Activated CD8-positive, alpha-beta memory T cell treated with anti-CD3 and anti-CD28 coated beads for 4 hours (primary cell): ENCODE measurements around the gene MYO18B.

Source experiments
- DNase-seq, 2 donors: peaks; one replicate each; pipeline ENCODE4 v3.0.0-alpha.2; 2020; ENCODE audit warnings: low read depth in 2 of 2

Gene MYO18B

DNA sequence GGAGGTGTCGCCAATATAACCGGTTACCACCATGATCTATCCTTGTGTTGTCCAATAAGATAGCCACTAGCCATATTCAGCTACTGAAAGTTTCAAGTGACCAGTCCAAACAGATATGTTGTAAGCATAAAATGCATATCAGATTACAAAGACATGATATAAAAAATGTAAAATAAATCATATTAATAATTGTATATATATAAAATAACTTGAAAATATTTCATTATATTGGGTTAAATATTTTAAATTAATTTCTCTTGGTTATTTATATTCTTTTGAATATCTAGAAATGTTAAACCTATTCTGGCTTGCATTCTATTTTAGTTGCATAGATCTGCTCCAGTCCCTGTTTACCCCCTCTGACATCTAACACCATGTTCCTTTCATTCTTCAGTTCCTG, 305.5 kb downstream of the MYO18B start:
- no peak for DNase-seq

DNA sequence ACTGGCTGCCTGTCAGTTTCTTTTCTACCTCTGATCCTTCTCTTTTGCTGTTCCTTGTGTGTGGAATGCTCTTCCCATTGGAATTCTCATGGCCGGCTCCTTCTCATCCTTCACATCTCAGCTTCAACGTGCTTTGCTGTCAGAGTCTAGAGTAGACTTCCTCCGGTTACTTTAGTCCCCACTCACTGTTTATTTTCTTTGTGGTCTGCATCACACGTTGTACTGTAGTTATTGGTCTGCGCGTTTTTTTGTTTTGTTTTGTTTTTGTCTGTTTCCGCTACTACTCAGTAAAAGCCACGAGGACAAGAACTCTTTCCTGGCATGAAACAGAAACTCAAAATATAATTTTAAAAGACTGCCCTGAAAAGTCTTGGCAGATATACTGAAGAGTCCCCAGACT, 305.9 kb downstream of the MYO18B start:
- DNase-seq: no peak

DNA sequence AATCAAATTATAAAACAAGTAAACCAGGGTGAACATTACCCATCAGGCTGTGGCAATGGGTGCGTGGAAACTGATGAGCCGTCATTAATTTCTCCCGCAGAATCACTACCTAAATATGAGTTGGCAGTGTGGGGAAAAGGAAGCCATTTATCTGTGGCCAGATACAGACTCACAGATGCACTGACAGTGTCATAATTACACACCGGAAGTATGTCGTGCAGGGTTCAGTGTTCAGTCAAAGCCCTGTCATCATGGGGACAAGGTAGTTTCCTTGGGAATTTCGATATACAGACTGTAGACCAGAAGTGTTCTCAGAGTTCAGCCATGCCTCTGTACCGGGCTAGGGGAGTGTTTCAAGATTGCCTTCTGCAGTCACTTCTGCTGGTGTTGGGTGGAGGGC, 308.1 kb downstream of the MYO18B start:
- no peak for DNase-seq

DNA sequence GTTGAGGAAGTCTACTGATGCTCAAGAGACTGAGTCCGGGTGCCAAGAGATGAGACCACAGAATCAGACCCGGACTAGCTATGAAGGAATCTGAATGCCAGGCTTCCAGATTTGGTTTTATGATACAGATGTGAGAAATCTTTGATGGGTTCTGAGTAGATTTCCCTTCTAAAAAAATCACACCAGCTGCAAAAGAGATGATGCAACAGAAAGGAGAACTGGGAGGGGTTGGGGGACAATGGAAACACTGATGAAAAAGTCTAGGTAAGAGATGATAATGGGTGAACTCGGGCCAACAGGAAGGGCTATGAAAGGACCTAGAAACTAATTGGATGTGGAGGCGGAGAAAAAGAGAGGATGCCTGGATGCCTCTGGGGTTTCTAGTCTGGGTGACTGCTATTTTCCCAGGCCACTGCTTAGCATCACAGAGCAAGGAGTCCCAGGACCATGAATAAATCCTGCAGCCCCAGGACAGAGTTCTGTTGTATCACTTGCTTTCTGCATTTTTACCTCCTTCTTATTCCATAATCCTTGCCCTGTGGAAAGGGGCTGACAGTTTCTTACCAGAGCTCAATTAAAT, 311.8 kb downstream of the MYO18B start:
- DNase-seq: no peak

DNA sequence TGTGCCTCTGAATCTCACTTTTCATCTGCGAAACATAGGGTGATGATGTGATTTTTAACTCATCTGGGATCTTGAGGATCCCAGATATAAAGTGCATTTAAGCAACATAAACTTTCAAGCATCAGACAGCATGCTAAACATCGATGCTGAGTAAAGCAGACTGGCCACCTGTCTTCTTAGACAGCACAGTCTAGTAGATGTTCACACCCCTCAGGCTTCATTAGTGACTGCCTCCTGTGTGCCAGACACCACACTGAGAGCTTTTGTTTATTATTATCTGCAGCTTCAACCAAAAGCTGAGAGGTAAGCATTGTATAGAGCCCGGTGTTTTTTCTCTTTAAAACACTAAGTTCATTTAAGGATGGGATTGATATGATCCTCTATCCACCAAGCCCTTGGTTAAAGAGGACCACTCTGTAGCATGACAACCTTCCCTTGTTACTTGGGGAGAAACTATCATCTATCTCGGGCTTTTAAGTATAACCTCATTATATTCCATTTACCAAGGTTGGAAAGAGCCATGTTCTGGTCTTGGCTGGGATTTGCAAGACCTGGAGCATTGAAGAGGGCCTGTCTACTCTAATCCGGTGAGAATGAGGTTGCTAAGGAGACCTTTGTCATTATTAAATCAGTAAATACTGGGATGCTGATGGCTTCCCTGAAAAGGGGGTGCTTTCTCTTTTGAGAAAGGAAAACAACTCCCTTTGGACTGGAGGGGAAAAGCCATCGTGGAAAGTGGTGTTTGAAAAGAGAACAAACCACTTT, 313.0 kb downstream of the MYO18B start:
- DNase-seq: no peak

DNA sequence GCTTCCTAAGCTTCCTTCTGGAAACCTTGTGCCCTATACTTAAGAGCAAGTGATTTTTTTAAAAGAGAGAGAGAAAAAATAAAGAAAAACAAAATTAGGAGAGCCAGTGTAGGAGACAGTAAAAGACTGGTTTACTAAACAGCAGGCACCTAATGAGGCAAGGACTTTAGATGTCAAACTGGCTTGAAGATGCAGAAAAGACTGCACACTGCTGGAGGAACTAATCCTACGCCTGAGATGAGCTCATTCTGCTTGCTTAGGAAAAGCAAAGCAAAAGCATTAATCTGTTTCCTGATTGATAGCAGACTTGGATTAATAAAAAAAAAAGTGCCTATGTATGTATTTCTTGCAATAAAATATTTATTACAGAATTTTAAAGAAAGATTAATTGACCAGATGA, 313.7 kb downstream of the MYO18B start:
- no peak for DNase-seq

DNA sequence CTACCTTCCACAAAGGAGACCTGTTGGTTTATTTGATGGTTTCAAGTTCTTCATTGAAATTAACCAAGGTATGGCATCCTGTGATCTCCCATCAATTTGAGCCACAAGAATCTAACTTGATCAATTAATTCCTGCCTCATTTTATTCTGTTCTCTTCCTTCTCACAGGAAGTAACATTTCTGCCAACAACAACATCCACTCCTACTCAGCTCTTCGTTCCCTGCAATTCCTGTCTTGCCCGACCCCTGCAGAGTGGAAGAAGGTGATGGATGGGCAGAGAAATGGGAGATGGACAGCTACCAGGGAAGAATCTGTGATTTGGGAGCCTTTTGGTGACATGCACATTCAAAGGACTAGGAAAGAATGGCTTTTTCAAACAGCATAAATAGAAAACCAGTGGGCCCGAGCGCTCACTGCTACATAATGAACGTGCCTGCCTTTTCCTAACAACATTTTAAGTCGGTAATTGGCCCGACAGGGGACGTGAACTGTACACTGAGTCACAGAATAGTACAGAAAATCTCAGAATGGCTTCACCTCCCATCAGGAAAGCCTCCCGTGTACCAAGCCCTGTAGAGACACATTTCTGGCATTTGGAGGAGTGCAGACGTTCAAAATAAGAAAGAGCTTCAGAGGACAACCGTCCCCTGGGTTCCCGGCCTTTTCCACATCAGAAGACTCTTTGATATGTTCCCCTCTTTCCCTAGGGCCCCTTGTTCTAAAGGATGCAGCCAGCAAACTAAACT, 314.6 kb downstream of the MYO18B start:
- DNase-seq: no peak

DNA sequence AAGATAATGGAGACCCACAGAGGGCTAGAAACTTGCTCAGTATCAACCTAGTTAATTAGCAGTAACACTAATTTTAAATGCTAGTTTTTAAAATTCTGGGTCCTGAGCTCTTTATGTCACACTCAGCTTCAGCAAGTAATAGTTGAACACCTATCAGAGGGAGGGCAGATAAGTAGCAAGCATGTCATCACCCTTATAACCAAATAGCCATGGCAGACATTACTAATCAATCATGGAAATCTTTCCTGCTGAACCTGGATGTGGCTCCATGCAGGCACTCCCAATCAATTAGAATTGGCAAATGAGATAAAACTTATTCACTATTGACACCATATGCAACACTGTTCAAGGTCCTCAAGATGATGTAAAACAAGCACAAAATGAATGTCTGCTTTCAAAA, 315.7 kb downstream of the MYO18B start:
- no peak for DNase-seq

DNA sequence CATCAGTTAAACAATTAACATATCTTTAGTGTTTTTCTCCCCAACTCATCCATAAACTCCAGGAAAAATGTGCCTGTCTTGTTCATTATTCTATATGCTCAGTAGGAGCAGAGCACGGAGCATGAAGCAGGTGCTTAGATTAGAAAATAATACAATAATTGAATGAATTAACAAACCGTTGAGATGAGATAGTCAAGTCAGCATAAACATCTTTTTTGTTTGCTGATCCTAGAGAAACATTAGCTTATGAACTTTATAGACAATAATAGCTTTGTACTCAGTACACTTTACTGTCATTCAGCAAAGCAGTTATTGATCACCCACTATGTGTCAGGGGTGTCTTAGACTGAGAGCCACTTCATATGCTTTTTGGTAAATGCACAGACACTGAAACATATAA, 322.1 kb downstream of the MYO18B start:
- no peak for DNase-seq

DNA sequence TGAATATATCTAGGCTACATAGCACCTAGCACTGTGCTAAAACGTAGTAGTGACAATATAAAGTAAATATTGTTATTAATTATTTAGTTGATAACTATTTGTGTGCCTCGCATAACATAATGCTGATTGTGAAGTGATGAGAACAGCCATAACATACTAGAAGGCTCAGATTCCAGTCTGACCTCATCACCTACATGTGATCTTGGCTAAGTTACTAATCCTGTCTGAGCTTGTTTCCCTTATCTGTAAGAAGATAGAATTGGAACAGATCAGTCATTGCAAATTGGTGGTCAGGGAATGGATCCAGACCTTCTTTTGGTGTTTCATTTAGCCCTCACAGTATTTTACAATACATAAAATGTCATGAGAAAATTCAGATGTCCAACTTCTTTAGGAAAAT, 323.9 kb downstream of the MYO18B start:
- DNase-seq: no peak

DNA sequence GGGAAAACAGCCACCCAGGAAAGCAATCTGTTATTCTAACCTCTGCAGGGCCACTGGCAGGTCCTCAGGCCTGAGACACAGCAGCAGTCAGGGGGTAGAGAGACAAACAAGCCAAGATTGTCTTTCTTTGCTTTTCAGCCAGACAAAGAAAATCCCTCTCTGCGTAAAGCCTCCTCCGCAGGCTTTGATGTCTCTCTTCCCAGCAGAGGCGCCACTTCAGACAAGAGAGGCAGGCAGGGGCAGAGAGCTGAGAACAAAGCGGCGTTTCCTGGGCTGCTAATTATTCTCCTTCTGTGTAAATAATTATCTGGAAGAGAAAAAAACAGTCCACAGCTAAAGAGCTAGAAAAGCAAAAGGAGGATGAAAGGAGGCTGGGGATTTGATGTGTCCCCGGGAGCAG, 324.5 kb downstream of the MYO18B start:
- DNase-seq: no peak

DNA sequence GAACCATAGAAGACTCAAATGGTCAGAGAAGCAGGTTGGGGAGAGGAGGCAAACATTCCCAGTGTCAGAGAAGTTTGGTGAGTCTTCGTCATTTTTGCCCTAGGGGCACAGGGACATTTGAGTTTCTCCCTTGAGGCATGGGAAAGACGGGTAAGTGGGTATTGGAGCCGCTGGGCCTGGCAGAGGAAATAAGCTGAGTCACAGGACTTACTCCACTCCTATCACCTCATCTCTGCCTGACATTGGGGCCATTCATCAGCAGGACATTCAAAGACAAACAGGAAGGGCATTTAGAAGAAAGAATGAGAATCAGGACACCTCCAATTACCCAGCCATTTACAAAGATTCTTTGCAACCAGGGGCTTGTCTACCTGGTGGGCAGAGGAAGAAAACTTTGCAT, 326.6 kb downstream of the MYO18B start:
- DNase-seq: no peak

DNA sequence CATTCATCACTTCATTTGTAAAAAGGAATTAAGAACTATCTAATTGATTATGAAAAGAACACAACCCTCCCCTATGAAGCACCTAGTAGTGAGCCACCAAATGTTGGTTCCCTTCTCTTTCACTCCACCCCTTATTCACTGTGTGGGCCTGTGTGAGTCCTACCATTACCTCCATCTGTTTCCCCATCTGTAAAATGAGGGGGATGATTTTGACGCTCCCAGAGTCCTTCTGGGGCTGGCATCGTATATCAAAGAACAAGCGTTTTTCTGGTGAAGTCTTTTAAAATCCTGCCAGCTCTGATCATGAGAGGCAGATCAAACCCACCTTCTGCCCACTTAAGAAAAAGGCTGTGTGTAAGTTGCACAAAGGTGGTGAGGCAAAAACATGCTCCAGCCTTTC, 330.6 kb downstream of the MYO18B start:
- DNase-seq: no peak

DNA sequence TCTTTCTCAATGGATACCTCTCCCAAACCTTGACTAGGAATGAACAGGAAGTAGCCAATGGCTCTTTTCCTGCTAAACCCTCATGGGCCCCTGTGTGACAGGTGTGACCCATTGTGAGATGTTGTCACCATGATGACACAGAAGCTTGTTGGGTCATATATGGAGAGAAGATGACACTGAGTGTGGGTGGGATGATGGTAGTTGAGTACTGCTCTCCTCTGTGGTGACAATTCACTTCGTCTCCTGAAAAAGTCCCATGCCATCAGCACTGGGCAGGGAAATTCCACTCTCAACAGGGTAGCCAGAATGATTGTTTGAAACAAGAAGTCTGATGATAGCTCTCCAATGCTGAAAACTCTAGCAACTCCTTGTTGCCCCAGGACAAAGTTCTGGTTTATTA, 333.3 kb downstream of the MYO18B start:
- DNase-seq: no peak

DNA sequence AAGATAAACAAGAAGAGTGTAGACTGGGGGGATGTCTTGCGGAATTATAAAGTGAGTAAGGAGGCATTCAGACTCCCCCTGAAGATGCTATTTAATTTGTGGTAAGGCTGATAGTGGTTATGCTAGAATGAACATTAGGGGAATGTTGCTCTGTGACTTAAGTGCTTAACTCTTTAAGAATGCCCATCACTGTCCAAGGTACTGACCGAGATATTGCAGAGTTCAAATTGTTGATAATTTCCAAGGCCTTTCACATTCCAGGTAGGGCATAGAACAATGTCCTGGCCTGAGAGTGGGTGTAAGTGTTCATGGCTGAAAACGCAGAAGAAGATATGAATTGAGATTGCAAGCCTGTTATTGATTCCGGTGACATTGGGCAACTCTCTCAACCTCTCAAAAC, 337.0 kb downstream of the MYO18B start:
- no peak for DNase-seq
